PC-9 (cell line): Measurements from ENCODE around the gene NMB.

Source experiments
- EZH2 ChIP-seq: fragments of 200-600 bp; sonication (generic); IDR thresholded peaks from 2 replicates; pipeline ENCODE4 v1.8.0; 2017; ENCODE audit warnings: antibody characterized with exemption, low read depth
- TF ChIP-seq, protein P1 (sequence below): fragments of 200-600 bp; sonication (generic); conservative IDR thresholded peaks from 2 replicates; pipeline ENCODE4 v1.6.1; 2017; ENCODE audit warnings: mixed run types, antibody characterized with exemption, mild to moderate bottlenecking, moderate library complexity

DNA sequence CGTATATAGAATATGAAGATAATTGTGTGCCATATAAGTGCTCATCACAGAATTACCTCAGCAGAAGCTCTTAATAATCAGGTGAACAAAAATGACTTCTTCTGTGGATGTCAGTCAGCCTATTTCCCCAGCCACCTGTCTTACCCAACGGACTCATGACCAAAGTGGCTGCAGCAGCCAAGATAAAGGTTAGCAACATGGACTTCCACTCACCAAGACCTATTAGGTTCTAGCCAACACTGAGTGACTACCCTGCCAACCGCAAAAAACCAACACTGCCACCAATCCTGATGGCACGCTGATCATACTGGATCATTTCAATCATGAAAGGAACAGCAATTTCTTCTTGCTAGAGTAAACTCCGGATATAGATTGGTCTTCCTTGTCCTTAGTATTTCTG, 45.8 kb upstream of the NMB start:
- TF ChIP-seq, protein P1, sequence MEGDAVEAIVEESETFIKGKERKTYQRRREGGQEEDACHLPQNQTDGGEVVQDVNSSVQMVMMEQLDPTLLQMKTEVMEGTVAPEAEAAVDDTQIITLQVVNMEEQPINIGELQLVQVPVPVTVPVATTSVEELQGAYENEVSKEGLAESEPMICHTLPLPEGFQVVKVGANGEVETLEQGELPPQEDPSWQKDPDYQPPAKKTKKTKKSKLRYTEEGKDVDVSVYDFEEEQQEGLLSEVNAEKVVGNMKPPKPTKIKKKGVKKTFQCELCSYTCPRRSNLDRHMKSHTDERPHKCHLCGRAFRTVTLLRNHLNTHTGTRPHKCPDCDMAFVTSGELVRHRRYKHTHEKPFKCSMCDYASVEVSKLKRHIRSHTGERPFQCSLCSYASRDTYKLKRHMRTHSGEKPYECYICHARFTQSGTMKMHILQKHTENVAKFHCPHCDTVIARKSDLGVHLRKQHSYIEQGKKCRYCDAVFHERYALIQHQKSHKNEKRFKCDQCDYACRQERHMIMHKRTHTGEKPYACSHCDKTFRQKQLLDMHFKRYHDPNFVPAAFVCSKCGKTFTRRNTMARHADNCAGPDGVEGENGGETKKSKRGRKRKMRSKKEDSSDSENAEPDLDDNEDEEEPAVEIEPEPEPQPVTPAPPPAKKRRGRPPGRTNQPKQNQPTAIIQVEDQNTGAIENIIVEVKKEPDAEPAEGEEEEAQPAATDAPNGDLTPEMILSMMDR: no peak
- no peak for TF ChIP-seq EZH2
